HG02970 (cell line): ENCODE results near the gene LASP1.
"Not testable (repeated sequence)": the region's sequence is repeated elsewhere in the genome, so short reads cannot be mapped to it uniquely, and the experiment has no call there.

Source experiments
- ATAC-seq: cut with Tn5 transposase; IDR thresholded peaks from one replicate; pipeline ENCODE4 v1.9.1; 2021; ENCODE audit warnings: mild to moderate bottlenecking, moderate library complexity, moderate number of reproducible peaks; ENCODE audit not compliant: unreplicated experiment, low FRiP score

LASP1 gene

GRCh38 chr17:38922538-38923297 is 52.9 kb downstream of the LASP1 start:
- ATAC-seq = no peak

DNA sequence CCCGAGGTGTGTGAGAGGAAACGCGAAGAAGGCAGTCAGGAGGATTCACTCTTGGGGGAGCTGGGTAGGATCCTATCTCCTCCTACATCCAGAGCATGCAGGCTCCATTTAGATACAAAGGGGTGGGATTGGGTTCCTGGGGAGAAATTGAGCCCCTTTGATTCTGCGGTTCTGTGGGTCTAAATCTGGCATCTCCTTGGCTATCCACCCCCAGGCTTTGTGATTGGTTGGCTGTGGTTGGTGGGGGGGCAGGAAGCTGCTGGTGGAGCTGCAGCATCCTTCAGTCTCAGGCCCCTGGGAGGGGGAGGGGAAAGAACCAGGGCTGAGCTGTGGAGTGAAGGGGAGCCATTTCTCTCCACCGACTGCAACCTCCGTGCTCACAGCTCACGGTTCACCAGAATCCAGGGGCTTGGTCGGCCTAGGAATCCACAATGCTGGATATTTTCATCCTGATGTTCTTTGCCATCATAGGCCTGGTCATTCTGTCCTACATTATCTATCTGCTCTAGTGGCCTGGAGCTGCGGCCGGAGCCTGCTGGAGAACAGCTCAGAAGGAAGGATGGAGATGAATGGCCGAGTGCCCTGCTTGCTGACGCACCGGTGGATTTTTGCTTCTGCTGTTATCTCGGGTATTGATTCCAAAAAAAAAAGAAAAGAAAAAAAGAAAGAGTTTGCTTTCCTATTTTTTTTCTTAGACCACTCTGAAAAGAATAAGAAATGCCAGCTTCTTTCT is 55.6 kb downstream of the LASP1 start, which contains the start of gene LASP1NB:
LASP1NB (plus strand) TSS at position 352 of the 733 bp plus-strand sequence.
- no peak for ATAC-seq

- no peak for ATAC-seq
Observed at GRCh38 chr17:38926293-38927070, 56.6 kb downstream of the LASP1 start.

GRCh38 chr17:38930782-38931181 is 60.9 kb downstream of the LASP1 start:
- not testable (repeated sequence) for ATAC-seq

GRCh38 chr17:38933962-38934361 is 64.1 kb downstream of the LASP1 start:
- not testable (repeated sequence) for ATAC-seq

DNA sequence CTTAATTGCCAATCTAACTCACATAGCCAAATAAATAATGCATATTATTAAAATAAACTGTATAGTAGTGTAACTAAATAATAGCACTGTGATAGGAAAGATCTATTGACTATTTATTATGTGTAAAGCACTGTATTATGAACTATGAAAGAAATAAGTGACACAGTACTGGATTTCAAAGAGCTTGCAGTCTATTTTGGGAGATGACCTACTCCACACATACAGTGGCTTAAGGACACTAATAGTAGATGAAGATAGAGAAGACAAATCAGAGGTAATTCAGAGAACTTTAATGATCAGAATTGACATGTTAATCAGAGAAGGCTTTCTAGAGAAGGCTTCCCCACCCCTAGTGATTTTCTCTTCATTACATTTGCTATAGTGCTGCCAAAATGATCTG is 70.1 kb downstream of the LASP1 start:
- no peak for ATAC-seq

DNA sequence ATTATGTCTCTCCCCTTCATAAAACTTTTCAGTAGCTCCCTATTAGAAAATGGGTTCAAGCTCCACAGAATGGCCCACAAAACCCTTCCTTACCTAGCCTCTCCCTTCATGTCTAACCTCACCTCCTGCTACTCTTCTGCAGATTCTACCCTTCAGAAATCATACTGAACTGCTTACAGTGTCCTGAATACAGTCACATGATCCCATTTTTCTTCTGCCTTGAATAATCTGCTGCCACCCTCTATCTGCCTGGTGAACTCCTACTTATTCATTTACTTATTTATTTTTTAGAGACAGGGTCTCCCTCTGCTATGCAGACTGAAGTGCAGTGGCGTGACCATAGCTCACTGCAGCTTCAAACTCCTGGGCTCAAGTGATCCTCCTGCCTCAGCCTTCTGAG is 70.5 kb downstream of the LASP1 start:
- no peak for ATAC-seq

- ATAC-seq = no peak
Observed at GRCh38 chr17:38942696-38943334, 73.0 kb downstream of the LASP1 start.

DNA sequence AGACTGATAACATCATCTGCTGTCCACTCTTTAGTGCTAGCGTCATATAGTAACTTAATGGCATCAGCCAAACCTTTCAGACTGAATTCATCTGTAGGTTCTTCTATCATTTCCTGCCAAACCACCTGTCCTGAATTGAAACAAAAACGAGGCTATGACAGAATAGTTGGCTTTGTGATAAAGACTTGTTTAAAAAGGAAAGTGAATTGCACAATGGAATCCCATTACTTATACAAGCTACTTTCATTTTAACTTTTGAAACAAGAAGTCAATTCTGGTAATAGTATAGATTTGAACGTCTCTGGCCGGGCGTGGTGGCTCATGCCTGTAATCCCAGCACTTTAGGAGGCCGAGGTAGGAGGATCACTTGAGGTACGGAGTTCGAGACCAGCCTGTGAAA is 73.7 kb downstream of the LASP1 start:
- ATAC-seq = no peak

DNA sequence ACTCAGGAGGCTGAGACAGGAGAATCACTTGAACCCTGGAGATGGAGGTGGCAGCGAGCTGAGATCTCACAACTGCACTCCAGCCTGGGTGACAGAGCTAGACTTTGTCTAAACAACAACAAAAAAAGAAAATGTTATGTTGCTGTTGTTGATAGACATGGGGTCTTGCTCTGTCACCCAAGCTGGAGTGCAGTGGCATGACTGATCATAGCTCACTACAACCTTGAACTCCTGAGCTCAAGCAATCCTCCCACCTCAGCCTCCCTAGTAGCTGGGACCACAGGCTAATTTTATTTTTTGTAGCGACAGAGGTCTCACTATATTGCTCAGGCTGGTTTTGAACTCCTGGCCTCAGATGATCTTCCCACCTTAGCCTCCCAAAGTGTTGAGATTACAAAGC is 77.3 kb downstream of the LASP1 start:
- no peak for ATAC-seq

- not testable (repeated sequence) for ATAC-seq
Observed at GRCh38 chr17:38953800-38954199, 83.9 kb downstream of the LASP1 start.

DNA sequence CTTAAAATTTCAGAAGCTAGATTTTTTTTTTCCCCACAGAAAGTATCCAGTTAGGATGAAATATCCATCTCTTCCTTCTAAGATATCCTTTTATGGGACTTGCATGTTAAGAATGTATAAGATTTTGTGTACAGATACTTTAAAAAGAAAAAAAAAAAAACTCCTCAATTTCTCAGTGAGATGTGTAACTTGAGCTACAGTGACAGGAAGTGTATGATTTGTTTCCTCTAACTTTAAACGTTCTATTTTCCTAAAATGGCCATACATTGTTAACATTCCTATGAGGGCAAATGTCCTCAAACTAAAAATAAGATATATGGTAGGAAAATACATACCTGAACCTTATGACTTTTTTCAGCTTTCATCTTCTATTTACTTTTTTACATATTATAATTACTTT is 88.5 kb downstream of the LASP1 start:
- ATAC-seq = no peak

- ATAC-seq = no peak
Observed at GRCh38 chr17:38958756-38959155, 88.9 kb downstream of the LASP1 start.

GRCh38 chr17:38959508-38959907 is 89.7 kb downstream of the LASP1 start:
- no peak for ATAC-seq

- ATAC-seq = no peak
Observed at GRCh38 chr17:38960402-38960801, 90.5 kb downstream of the LASP1 start.

GRCh38 chr17:38961413-38961812 is 91.6 kb downstream of the LASP1 start:
- ATAC-seq = no peak

- no peak for ATAC-seq
Observed at GRCh38 chr17:38967290-38967738, 97.5 kb downstream of the LASP1 start, which contains the start of gene FBXO47. Gene FBXO47, minus strand, starts transcription at chr17:38967403. Its CDS starts 4,378 bp downstream, at chr17:38963025.

- ATAC-seq = no peak
Observed at GRCh38 chr17:38969281-38969680, 99.4 kb downstream of the LASP1 start.

DNA sequence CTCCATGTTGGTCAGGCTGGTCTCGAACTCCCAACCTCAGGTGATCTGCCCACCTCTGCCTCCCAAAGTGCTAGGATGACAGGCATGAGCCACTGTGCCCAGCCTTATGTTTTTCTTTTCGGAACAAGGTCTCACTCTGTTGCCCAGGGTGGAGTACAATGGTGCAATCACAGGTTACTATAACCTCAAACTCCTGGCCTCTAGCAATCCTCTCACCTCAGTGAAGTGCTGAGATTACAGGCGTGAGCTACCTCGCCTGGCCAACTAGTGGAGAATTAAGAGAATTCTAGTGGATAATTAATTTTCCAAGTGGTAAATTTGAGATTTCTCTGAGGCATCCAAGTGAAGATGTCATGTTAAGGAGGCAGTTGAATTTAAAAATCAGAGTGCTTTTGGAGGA is 100.3 kb downstream of the LASP1 start:
- no peak for ATAC-seq

GRCh38 chr17:38970804-38971203 is 100.9 kb downstream of the LASP1 start:
- ATAC-seq = no peak
